Lower lobe of right lung (tissue), 2 donors: ENCODE results near the gene ARID1B. TPM values are rescaled to one million over a fixed set of nuclear protein-coding genes. Genes with fewer than 3 reads are reported as not detected.

ENCODE experiments used
- ATAC-seq, 2 donors: fragments of 200-7000 bp; cut with Tn5 transposase; one replicate each; pipeline ENCODE4 v1.9.1; 2020 to 2022; ENCODE audit warnings: mild to moderate bottlenecking in 2 of 2, moderate library complexity in 2 of 2
- DNase-seq: peaks from one replicate; pipeline ENCODE4 v3.0.0-alpha.2; 2020
- H3K27ac ChIP-seq: fragments of 200-600 bp; one replicate; pipeline ENCODE4 v1.8.0; 2022
- H3K27me3 ChIP-seq: fragments of 200-600 bp; one replicate; pipeline ENCODE4 v1.8.0; 2022; ENCODE audit warnings: low read depth
- H3K36me3 ChIP-seq: fragments of 200-600 bp; one replicate; pipeline ENCODE4 v1.8.0; 2022; ENCODE audit warnings: mild to moderate bottlenecking
- H3K4me1 ChIP-seq: fragments of 200-600 bp; one replicate; pipeline ENCODE4 v1.8.0; 2022
- H3K4me3 ChIP-seq: fragments of 200-600 bp; one replicate; pipeline ENCODE4 v1.8.0; 2022; ENCODE audit warnings: mild to moderate bottlenecking
- H3K9me3 ChIP-seq: fragments of 200-600 bp; one replicate; pipeline ENCODE4 v1.8.0; 2022
- intact Hi-C: fragments of 100-400 bp; cut with DNase I; formaldehyde crosslinking; loops from one replicate; pipeline ENCODE4 v1.11.0; 2022
- total RNA-seq: library from RNA; stranded (reverse); fragmentation: NEBNext Ultra II Directional; extraction: Animal tissue kit (Norgen Biotek cat#: 25700); gene quantifications from one replicate; pipeline ENCODE4 v1.2.1, GENCODE V29; 2021
- TF ChIP-seq, protein P1 (sequence below): fragments of 200-600 bp; IDR thresholded peaks from one replicate; pipeline ENCODE4 v1.8.0; 2022; ENCODE audit warnings: antibody characterized with exemption, mild to moderate bottlenecking
- donor health status: DM: no; HTN: yes; CAD: no; lungs with severe emphysema.

ARID1B gene
- total RNA-seq, 1 donor from 2014 or later, result 95.5 TPM

- intact Hi-C loops, result no loop called here
- ATAC-seq, result no peak
- no peaks in the 10 kb centered on the region for H3K36me3 ChIP-seq
- H3K9me3 ChIP-seq, result no peaks in the 10 kb centered on the region
- TF ChIP-seq, protein P1, sequence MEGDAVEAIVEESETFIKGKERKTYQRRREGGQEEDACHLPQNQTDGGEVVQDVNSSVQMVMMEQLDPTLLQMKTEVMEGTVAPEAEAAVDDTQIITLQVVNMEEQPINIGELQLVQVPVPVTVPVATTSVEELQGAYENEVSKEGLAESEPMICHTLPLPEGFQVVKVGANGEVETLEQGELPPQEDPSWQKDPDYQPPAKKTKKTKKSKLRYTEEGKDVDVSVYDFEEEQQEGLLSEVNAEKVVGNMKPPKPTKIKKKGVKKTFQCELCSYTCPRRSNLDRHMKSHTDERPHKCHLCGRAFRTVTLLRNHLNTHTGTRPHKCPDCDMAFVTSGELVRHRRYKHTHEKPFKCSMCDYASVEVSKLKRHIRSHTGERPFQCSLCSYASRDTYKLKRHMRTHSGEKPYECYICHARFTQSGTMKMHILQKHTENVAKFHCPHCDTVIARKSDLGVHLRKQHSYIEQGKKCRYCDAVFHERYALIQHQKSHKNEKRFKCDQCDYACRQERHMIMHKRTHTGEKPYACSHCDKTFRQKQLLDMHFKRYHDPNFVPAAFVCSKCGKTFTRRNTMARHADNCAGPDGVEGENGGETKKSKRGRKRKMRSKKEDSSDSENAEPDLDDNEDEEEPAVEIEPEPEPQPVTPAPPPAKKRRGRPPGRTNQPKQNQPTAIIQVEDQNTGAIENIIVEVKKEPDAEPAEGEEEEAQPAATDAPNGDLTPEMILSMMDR, result no peak
- no peaks in the 10 kb centered on the region for H3K27me3 ChIP-seq
- peaks cover 96% of the 10 kb centered on the region for H3K4me1 ChIP-seq
- H3K4me3 ChIP-seq, result no peak overlapping the region
- DNase-seq, result no peak
- no peak overlapping the region for H3K27ac ChIP-seq
Observed at GRCh38 chr6:156844089-156844488, 66.9 kb downstream of the ARID1B start.

DNA sequence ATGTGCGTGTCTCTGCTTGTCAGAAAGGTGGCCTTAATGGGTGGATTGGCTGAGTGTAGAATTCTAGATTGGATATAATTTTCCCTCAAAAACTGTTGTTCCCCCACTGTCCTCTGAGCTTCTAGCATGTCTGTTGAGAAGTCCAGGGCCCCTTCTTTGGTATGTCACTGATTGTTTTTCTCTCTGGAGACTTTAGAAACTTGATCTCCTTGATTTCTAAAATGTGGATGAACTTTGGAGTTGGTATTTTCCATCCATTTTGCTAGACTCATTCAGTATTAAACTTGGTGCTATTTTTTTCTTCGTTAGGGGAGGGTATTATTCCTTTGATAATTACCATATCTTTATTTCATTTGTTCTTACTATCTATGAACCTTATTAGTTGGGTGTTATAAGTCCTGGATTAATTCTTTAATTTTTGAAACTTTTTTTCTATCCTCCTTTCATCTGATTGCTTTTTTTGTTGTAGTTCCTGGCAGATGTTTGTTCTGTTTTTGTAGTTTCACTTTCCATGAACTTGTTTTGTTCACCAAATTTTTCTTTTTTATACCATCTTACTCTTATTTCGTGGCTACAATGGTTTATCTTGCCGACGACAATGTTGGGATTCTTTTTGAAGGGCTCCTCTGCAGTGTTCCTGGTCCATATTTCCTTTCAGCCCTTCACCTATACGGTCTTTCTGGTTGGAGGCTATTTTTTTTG lies 68.4 kb downstream of the ARID1B start:
- no peak for DNase-seq
- H3K27ac ChIP-seq, result no peak overlapping the region

DNA sequence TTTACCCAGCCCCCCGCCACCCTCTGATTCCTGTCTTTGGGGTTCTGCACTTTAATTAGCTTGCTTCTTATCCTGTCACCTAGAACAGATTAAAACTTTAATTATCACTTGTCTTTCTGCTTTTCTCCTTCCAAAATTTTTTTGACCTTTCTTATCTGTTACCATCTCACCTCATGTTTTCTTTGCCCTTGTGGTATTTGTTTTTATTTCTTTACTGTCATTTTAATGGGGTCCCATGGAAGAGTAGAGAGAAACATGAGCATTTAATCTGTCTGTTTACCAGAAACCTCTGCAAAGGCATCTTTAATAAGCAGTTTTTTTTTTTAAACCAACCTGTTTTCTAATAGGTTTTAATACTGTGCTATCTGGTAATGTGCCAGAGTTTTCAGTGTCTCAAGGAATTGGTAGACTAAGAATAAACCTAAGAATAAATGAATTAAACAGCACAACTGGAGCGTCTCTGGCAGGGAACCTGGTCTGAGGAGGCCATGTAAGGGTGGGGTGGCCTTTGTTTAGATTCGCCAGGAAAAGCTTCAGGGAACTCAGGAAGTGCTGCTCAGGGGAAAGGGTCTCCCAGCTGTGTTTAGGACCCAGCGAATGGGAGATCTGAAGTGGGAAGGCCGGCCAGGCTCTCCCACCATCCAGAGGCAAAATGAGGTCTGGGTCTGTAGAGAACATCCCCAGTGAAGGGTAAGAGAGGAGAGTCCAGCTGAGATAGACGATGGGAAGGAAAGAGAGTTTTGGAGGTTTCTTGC lies 69.8 kb downstream of the ARID1B start:
- H3K4me1 ChIP-seq, result peaks cover 95% of the 10 kb centered on the region
- no peaks in the 10 kb centered on the region for H3K27me3 ChIP-seq
- no peaks in the 10 kb centered on the region for H3K9me3 ChIP-seq
- intact Hi-C loops, result no loop called here
- H3K27ac ChIP-seq, result no peak overlapping the region
- no peak overlapping the region for H3K4me3 ChIP-seq
- no peaks in the 10 kb centered on the region for H3K36me3 ChIP-seq
- TF ChIP-seq, protein P1, result no peak
- no peak for ATAC-seq
- DNase-seq, result no peak

More for the DNA sequence above, 68.4 kb downstream of the ARID1B start:
- H3K36me3 ChIP-seq, result no peaks in the 10 kb centered on the region
- no peaks in the 10 kb centered on the region for H3K27me3 ChIP-seq
- intact Hi-C loops, result no loop called here
- H3K9me3 ChIP-seq, result no peaks in the 10 kb centered on the region
- H3K4me3 ChIP-seq, result no peak overlapping the region
- no peak for ATAC-seq
- peaks cover 94% of the 10 kb centered on the region for H3K4me1 ChIP-seq
- TF ChIP-seq, protein P1, result no peak

- intact Hi-C loops, result no loop called here
- no peak for DNase-seq
Observed at GRCh38 chr6:156848123-156848522, 70.9 kb downstream of the ARID1B start.

DNA sequence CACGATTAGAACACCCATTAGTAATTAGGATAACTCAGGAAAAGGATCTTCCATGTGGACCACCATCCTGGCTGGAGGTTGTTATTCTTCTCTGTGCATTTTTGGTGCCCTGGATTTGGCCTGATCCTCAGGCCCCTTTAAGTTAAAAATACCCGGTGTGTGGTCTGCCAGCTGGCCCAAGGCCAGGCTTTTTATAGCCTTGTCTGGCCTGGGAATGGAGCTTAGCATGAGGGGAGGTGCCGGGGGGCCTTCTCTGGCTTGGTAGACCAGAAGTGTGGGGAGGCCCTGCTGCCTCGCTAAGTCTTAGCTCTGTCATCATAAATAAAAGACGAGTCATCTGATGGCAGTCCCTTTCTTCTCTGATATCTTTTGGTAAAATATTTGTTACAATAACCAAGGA lies 71.4 kb downstream of the ARID1B start:
- Histone ChIP-seq H3K4me3 (no peak overlapping the region), H3K36me3 (no peaks in the 10 kb centered on the region), H3K4me1 (peaks cover 93% of the 10 kb centered on the region), H3K27ac (no peak overlapping the region), H3K9me3 (no peaks in the 10 kb centered on the region), H3K27me3 (no peaks in the 10 kb centered on the region)
- intact Hi-C loops, result no loop called here
- no peak for DNase-seq
- TF ChIP-seq, protein P1, result no peak
- no peak for ATAC-seq

More at GRCh38 chr6:156848123-156848522, 70.9 kb downstream of the ARID1B start:
- H3K4me1 ChIP-seq, result peaks cover 96% of the 10 kb centered on the region
- TF ChIP-seq, protein P1, result no peak
- no peaks in the 10 kb centered on the region for H3K36me3 ChIP-seq
- H3K27me3 ChIP-seq, result no peaks in the 10 kb centered on the region
- H3K27ac ChIP-seq, result no peak overlapping the region
- no peak overlapping the region for H3K4me3 ChIP-seq
- no peaks in the 10 kb centered on the region for H3K9me3 ChIP-seq
- no peak for ATAC-seq
